Transverse colon (tissue), 4 donors: Measurements from ENCODE around the gene MGAT4A.

ENCODE experiments used
- POLR2A ChIP-seq: fragments of 450-650 bp; IDR thresholded peaks from one replicate; pipeline ENCODE4 v1.6.1; 2016; ENCODE audit warnings: antibody characterized with exemption, mild to moderate bottlenecking, moderate library complexity
- POLR2AphosphoS5 ChIP-seq, 3 donors: sonication (generic); formaldehyde crosslinking; IDR thresholded peaks; one replicate each; pipeline ENCODE4 v1.6.1; 2016; ENCODE audit warnings: antibody characterized with exemption in 3 of 3
- TF ChIP-seq, protein P1 (sequence below), 5 experiments: fragments of 200-600 bp in 3 of 5; fragments of 450-650 bp in 2 of 5; sonication (generic) in 3 of 5; IDR thresholded peaks; 1 replicate in 2 of 5; 2 replicates in 3 of 5; pipeline ENCODE4 v1.5.1; 2016 to 2017; ENCODE audit warnings: antibody characterized with exemption in 5 of 5, inconsistent platforms in 3 of 5, mild to moderate bottlenecking in 2 of 5, moderate library complexity in 1 of 5

DNA sequence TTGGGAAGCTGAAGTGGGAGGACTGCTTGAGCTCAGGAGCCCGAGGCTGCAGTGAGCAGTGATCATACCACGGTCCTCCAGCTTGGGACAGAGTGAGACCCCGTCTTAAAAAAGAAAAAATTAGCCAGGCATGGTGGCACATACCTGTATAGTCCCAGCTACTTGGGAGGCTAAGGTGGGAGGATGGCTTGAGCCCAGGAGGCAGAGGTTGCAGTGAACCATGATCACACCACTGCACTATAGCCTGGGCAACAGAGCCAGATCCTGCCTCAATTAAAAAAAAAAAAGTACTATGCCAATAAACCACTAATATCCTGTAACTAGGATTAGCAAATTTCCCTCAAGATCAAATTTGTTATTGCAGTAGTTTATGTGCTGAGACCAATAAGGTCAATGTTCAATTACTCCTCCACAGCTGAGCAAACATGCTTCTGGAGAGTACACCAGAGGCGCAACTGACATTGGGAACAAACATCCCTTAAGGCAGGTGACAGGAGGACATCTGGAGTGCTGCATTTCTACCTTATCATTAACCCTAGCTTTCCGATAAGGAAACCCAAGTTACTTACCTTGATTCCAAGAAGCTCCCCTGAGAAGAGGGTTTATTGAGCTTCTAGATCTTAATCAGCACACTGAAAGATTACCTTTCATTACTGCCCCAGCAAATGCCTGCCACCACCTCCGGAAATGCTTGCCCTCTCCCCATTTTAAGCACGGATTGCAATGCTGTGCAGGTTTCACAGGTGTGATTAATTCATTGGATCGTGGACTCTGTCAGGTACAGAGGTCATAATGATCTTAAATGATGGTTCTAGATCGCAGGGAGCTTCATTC is 26.2 kb downstream of the MGAT4A start:
- TF ChIP-seq, protein P1, sequence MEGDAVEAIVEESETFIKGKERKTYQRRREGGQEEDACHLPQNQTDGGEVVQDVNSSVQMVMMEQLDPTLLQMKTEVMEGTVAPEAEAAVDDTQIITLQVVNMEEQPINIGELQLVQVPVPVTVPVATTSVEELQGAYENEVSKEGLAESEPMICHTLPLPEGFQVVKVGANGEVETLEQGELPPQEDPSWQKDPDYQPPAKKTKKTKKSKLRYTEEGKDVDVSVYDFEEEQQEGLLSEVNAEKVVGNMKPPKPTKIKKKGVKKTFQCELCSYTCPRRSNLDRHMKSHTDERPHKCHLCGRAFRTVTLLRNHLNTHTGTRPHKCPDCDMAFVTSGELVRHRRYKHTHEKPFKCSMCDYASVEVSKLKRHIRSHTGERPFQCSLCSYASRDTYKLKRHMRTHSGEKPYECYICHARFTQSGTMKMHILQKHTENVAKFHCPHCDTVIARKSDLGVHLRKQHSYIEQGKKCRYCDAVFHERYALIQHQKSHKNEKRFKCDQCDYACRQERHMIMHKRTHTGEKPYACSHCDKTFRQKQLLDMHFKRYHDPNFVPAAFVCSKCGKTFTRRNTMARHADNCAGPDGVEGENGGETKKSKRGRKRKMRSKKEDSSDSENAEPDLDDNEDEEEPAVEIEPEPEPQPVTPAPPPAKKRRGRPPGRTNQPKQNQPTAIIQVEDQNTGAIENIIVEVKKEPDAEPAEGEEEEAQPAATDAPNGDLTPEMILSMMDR (IDR thresholded peaks at IDR 0.05): peak in 1 of 5 experiments; percentile 8
- no peak for TF ChIP-seq POLR2A
- peak; percentile 54 to 81 (median 76) for TF ChIP-seq POLR2AphosphoS5 (IDR thresholded peaks at IDR 0.05)
